DOHH2 (cell line): Measurements from ENCODE around the gene SLC9B2.

Experiments used
- EZH2phosphoT487 ChIP-seq: fragments of 200-600 bp; sonication (generic); IDR thresholded peaks from 2 replicates; pipeline ENCODE4 v1.6.1; 2017; ENCODE audit warnings: borderline replicate concordance, mild to moderate bottlenecking, antibody characterized with exemption, low read length, moderate library complexity, mixed read lengths
- TF ChIP-seq, protein P1 (sequence below): fragments of 200-600 bp; sonication (generic); IDR thresholded peaks from one replicate; pipeline ENCODE4 v1.5.1; 2014; ENCODE audit warnings: antibody characterized with exemption, mild to moderate bottlenecking, low read depth, low read length; ENCODE audit not compliant: poor library complexity, severe bottlenecking

DNA sequence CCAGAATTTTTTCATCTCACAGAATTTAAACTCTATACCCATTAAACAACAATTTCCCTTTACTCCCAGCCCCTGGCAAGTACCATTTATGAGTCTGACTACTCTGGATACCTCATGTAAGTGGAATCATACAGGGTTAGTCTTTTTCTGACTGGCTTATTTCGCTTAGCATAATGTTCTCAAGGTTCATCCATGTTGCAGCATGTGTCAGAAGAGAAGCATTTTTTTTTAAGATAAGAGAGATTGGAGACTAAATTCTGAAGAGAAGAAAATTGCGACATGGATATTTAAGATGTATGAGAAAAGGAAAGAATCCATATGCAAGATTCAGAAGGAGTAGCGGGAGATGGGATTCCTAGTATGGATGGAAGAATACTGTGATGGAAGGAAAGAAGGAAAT, 45.8 kb downstream of the SLC9B2 start:
- TF ChIP-seq, protein P1, sequence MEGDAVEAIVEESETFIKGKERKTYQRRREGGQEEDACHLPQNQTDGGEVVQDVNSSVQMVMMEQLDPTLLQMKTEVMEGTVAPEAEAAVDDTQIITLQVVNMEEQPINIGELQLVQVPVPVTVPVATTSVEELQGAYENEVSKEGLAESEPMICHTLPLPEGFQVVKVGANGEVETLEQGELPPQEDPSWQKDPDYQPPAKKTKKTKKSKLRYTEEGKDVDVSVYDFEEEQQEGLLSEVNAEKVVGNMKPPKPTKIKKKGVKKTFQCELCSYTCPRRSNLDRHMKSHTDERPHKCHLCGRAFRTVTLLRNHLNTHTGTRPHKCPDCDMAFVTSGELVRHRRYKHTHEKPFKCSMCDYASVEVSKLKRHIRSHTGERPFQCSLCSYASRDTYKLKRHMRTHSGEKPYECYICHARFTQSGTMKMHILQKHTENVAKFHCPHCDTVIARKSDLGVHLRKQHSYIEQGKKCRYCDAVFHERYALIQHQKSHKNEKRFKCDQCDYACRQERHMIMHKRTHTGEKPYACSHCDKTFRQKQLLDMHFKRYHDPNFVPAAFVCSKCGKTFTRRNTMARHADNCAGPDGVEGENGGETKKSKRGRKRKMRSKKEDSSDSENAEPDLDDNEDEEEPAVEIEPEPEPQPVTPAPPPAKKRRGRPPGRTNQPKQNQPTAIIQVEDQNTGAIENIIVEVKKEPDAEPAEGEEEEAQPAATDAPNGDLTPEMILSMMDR = no peak
- TF ChIP-seq EZH2phosphoT487 = no peak
